HAP-1 (cell line): ENCODE measurements around the gene CD93.

Experiments
- DNase-seq, 2 experiments: peaks; one replicate each; pipeline ENCODE4 v3.0.0-alpha.2; 2016 to 2020; ENCODE audit warnings: low spot score in 2 of 2
- H3K27me3 ChIP-seq: fragments of 250-450 bp; sonication (Bioruptor Pico); 2 replicates; pipeline ENCODE4 v1.5.1; 2020; ENCODE audit warnings: low read depth, mild to moderate bottlenecking, moderate library complexity
- H3K36me3 ChIP-seq: fragments of 250-450 bp; sonication (Bioruptor Pico); replicated peaks from 2 replicates; pipeline ENCODE4 v1.5.1; 2020; ENCODE audit warnings: mild to moderate bottlenecking
- H3K4me1 ChIP-seq: fragments of 250-450 bp; sonication (Bioruptor Pico); 2 replicates; pipeline ENCODE4 v1.5.1; 2020; ENCODE audit warnings: mild to moderate bottlenecking
- H3K4me3 ChIP-seq: fragments of 250-450 bp; sonication (Bioruptor Pico); 2 replicates; pipeline ENCODE4 v1.5.1; 2020; ENCODE audit warnings: mild to moderate bottlenecking, moderate library complexity
- H3K9me3 ChIP-seq: fragments of 250-450 bp; sonication (Bioruptor Pico); 2 replicates; pipeline ENCODE4 v1.5.1; 2020; ENCODE audit warnings: mild to moderate bottlenecking, moderate library complexity
- in situ Hi-C: fragments of 300-500 bp; cut with MboI; formaldehyde crosslinking; loops from 3 replicates; pipeline ENCODE4 v1.14.3; 2020; ENCODE audit warnings: low sequenced_read_pairs, inconsistent platforms, mixed read lengths

Gene CD93

GRCh38 chr20:23091721-23092383 is 5.7 kb upstream of the CD93 start:
- no peak for DNase-seq
- H3K9me3 ChIP-seq: no peaks in the 10 kb centered on the region
- H3K4me3 ChIP-seq: no peak overlapping the region
- H3K4me1 ChIP-seq: no peaks in the 10 kb centered on the region
- in situ Hi-C loops: no loop called here
- no peaks in the 10 kb centered on the region for H3K36me3 ChIP-seq
- H3K27me3 ChIP-seq: no peaks in the 10 kb centered on the region

- Histone ChIP-seq H3K9me3 (no peaks in the 10 kb centered on the region), H3K4me1 (no peaks in the 10 kb centered on the region), H3K27me3 (no peaks in the 10 kb centered on the region), H3K4me3 (no peak overlapping the region), H3K36me3 (no peaks in the 10 kb centered on the region)
- DNase-seq: no peak
- in situ Hi-C loops: no loop called here
Observed at GRCh38 chr20:23090878-23091277, 4.8 kb upstream of the CD93 start.

- no peaks in the 10 kb centered on the region for H3K27me3 ChIP-seq
- H3K4me3 ChIP-seq: no peak overlapping the region
- no peak for DNase-seq
- H3K9me3 ChIP-seq: no peaks in the 10 kb centered on the region
- no peaks in the 10 kb centered on the region for H3K4me1 ChIP-seq
- H3K36me3 ChIP-seq: no peaks in the 10 kb centered on the region
- in situ Hi-C loops: no loop called here
Observed at GRCh38 chr20:23090147-23090546, 4.0 kb upstream of the CD93 start.

- in situ Hi-C loops: no loop called here
- no peak for DNase-seq
- no peaks in the 10 kb centered on the region for H3K4me1 ChIP-seq
- H3K4me3 ChIP-seq: no peak overlapping the region
- no peaks in the 10 kb centered on the region for H3K36me3 ChIP-seq
- H3K9me3 ChIP-seq: no peaks in the 10 kb centered on the region
- no peaks in the 10 kb centered on the region for H3K27me3 ChIP-seq
Observed at GRCh38 chr20:23088866-23089265, 2.7 kb upstream of the CD93 start.

- Histone ChIP-seq H3K4me3 (no peak overlapping the region), H3K9me3 (no peaks in the 10 kb centered on the region), H3K36me3 (no peaks in the 10 kb centered on the region), H3K4me1 (no peaks in the 10 kb centered on the region), H3K27me3 (no peaks in the 10 kb centered on the region)
- in situ Hi-C loops: no loop called here
- no peak for DNase-seq
Observed at GRCh38 chr20:23087587-23088251, 1.6 kb upstream of the CD93 start.

GRCh38 chr20:23086931-23087411 is 847 bp upstream of the CD93 start:
- Histone ChIP-seq H3K27me3 (no peaks in the 10 kb centered on the region), H3K36me3 (no peaks in the 10 kb centered on the region), H3K4me1 (no peaks in the 10 kb centered on the region), H3K9me3 (no peaks in the 10 kb centered on the region), H3K4me3 (no peak overlapping the region)
- in situ Hi-C loops: no loop called here
- no peak for DNase-seq

- Histone ChIP-seq H3K36me3 (no peaks in the 10 kb centered on the region), H3K9me3 (no peaks in the 10 kb centered on the region), H3K4me3 (no peak overlapping the region), H3K4me1 (no peaks in the 10 kb centered on the region), H3K27me3 (no peaks in the 10 kb centered on the region)
- no peak for DNase-seq
- in situ Hi-C loops: no loop called here
Observed at GRCh38 chr20:23085436-23086055, 578 bp downstream of the CD93 start.

- Histone ChIP-seq H3K36me3 (no peaks in the 10 kb centered on the region), H3K4me3 (no peak overlapping the region), H3K27me3 (no peaks in the 10 kb centered on the region), H3K9me3 (no peaks in the 10 kb centered on the region), H3K4me1 (no peaks in the 10 kb centered on the region)
- in situ Hi-C loops: no loop called here
- no peak for DNase-seq
Observed at GRCh38 chr20:23084845-23085365, 1.2 kb downstream of the CD93 start.

GRCh38 chr20:23084282-23084844 is 1.8 kb downstream of the CD93 start:
- Histone ChIP-seq H3K4me1 (no peaks in the 10 kb centered on the region), H3K9me3 (no peaks in the 10 kb centered on the region), H3K27me3 (no peaks in the 10 kb centered on the region), H3K36me3 (no peaks in the 10 kb centered on the region), H3K4me3 (no peak overlapping the region)
- DNase-seq: no peak
- in situ Hi-C loops: no loop called here

GRCh38 chr20:23083553-23084220 is 2.4 kb downstream of the CD93 start:
- Histone ChIP-seq H3K4me1 (no peaks in the 10 kb centered on the region), H3K9me3 (no peaks in the 10 kb centered on the region), H3K36me3 (no peaks in the 10 kb centered on the region), H3K27me3 (no peaks in the 10 kb centered on the region), H3K4me3 (no peak overlapping the region)
- in situ Hi-C loops: no loop called here
- DNase-seq: no peak

GRCh38 chr20:23082846-23083552 is 3.1 kb downstream of the CD93 start:
- in situ Hi-C loops: no loop called here
- Histone ChIP-seq H3K4me1 (no peaks in the 10 kb centered on the region), H3K36me3 (no peaks in the 10 kb centered on the region)

GRCh38 chr20:23081263-23081819 is 4.8 kb downstream of the CD93 start:
- DNase-seq: no peak
- H3K4me3 ChIP-seq: no peak overlapping the region
- H3K36me3 ChIP-seq: no peaks in the 10 kb centered on the region
- no peaks in the 10 kb centered on the region for H3K27me3 ChIP-seq
- no peaks in the 10 kb centered on the region for H3K9me3 ChIP-seq
- in situ Hi-C loops: no loop called here
- no peaks in the 10 kb centered on the region for H3K4me1 ChIP-seq

More at GRCh38 chr20:23082846-23083552, 3.1 kb downstream of the CD93 start:
- no peak overlapping the region for H3K4me3 ChIP-seq
- H3K9me3 ChIP-seq: no peaks in the 10 kb centered on the region
- no peak for DNase-seq
- no peaks in the 10 kb centered on the region for H3K27me3 ChIP-seq

- DNase-seq: no peak
- H3K27me3 ChIP-seq: no peaks in the 10 kb centered on the region
- in situ Hi-C loops: no loop called here
- no peaks in the 10 kb centered on the region for H3K4me1 ChIP-seq
- no peaks in the 10 kb centered on the region for H3K9me3 ChIP-seq
- H3K36me3 ChIP-seq: no peaks in the 10 kb centered on the region
- H3K4me3 ChIP-seq: no peak overlapping the region
Observed at GRCh38 chr20:23080521-23080920, 5.6 kb downstream of the CD93 start.
